Measurements from ENCODE around the gene FREM1.

GRCh38 chr9:14827805-14828204, 82.4 kb downstream of the FREM1 start:
- TF ChIP-seq CTCF (IDR thresholded peaks at IDR 0.05; ENCODE audit: insufficient read depth, low read depth, low read length) (no peak), EZH2 (IDR thresholded peaks at IDR 0.05; ENCODE audit: insufficient read depth, low read length) (no peak)
